ENCODE measurements around the gene CCDC159. TPM values are rescaled to one million over a fixed set of nuclear protein-coding genes. Genes with fewer than 3 reads are reported as not detected.

The CCDC159 gene
- total and polyA plus RNA-seq, 2 of the 13 experiments (the other 11 are each of a cell fraction or from before 2014, with no cell fraction given): 1.7 to 6.3 TPM

GRCh38 chr19:11374433-11375142 is 28.3 kb downstream of the CCDC159 start, which contains the start of gene SWSAP1 (continued):
- TF ChIP-seq E2F1 (CRISPR knock-in tag; IDR thresholded peaks at IDR 0.05) (no peak), ZNF580 (CRISPR knock-in tag; IDR thresholded peaks at IDR 0.05; ENCODE audit: borderline replicate concordance, low read depth) (peak; percentile 84; the same call in 1 of the 2 replicates), ZNF562 (CRISPR knock-in tag; IDR thresholded peaks at IDR 0.05; ENCODE audit: borderline replicate concordance) (no peak), STAG1 (CRISPR knock-in tag; IDR thresholded peaks at IDR 0.05) (no peak), FLYWCH1 (CRISPR knock-in tag; IDR thresholded peaks at IDR 0.05) (no peak), ZNF317 (CRISPR knock-in tag; IDR thresholded peaks at IDR 0.05) (no peak; the same call in 1 of the 2 replicates), ZNF296 (CRISPR knock-in tag; conservative IDR thresholded peaks at IDR 0.05) (no peak), PHF5A (CRISPR knock-in tag; IDR thresholded peaks at IDR 0.05; ENCODE audit: low read depth, unreplicated experiment) (no peak), ZNF333 (CRISPR knock-in tag; IDR thresholded peaks at IDR 0.05; ENCODE audit: borderline replicate concordance) (peak; percentile 48; the same call in 1 of the 2 replicates), PATZ1 (CRISPR knock-in tag; IDR thresholded peaks at IDR 0.05) (0 out of 2 replicates have a peak, but pooled peaks have one; percentile 28), HOXA9 (CRISPR knock-in tag; IDR thresholded peaks at IDR 0.05; ENCODE audit: borderline replicate concordance) (0 out of 2 replicates have a peak, but pooled peaks have one; percentile 41), WIZ (CRISPR knock-in tag; IDR thresholded peaks at IDR 0.05) (peak; percentile 43; the same call in 1 of the 2 replicates), ATF2 (CRISPR knock-in tag; IDR thresholded peaks at IDR 0.05) (peak; percentile 39; the same call in 1 of the 2 replicates), GPBP1L1 (CRISPR knock-in tag; IDR thresholded peaks at IDR 0.05) (no peak), PAXIP1 (CRISPR knock-in tag; conservative IDR thresholded peaks at IDR 0.05) (peak; percentile 46; the same call in 1 of the 2 replicates), MAF1 (CRISPR knock-in tag; IDR thresholded peaks at IDR 0.05; ENCODE audit: borderline replicate concordance) (no peak)
